K562 (cell line): ENCODE results near the gene TRAF7. TPM values are rescaled to one million over a fixed set of nuclear protein-coding genes. Genes with fewer than 3 reads are reported as not detected.

Source experiments
- CBFA2T2 ChIP-seq: fragments of 450-650 bp; conservative IDR thresholded peaks from 2 replicates; pipeline ENCODE4 v1.6.1; 2017; ENCODE audit warnings: mild to moderate bottlenecking
- RAD51 ChIP-seq: fragments of 450-650 bp; IDR thresholded peaks from 2 replicates; pipeline ENCODE4 v1.7.1; 2016; ENCODE audit warnings: low read depth, mild to moderate bottlenecking, borderline replicate concordance
- RBBP5 ChIP-seq: fragments of 200-600 bp; sonication (generic); IDR thresholded peaks from 2 replicates; pipeline ENCODE4 v1.6.1; 2012; ENCODE audit warnings: borderline replicate concordance, mild to moderate bottlenecking, low read length, control low read depth, inconsistent platforms; ENCODE audit not compliant: insufficient read depth, poor library complexity, severe bottlenecking
- RBM22 ChIP-seq: fragments of 200-400 bp; formaldehyde crosslinking; IDR thresholded peaks from 2 replicates; pipeline ENCODE4 v1.6.1; 2018; ENCODE audit warnings: low read length, low read depth; ENCODE audit not compliant: poor library complexity, severe bottlenecking
- SLC30A9 ChIP-seq: fragments of 250-450 bp; sonication (Bioruptor Pico); IDR thresholded peaks from 2 replicates; pipeline ENCODE4 v1.8.0; 2022; ENCODE audit warnings: mild to moderate bottlenecking, moderate library complexity
- ZNF184 ChIP-seq: sonication (generic); formaldehyde crosslinking; IDR thresholded peaks from 2 replicates; pipeline ENCODE4 v1.5.0; 2020; ENCODE audit warnings: missing genetic modification reagents
- ZNF263 ChIP-seq: sonication (generic); formaldehyde crosslinking; IDR thresholded peaks from 2 replicates; pipeline ENCODE4 v1.8.0; 2022; ENCODE audit warnings: mild to moderate bottlenecking, missing genetic modification reagents, borderline replicate concordance
- polyA plus RNA-seq, 8 experiments: library from polyadenylated mRNA; depleted of rRNA in 4 of 8; stranded (reverse) in 5 of 8; unstranded in 3 of 8; fragments of >200 nt; fragmentation: Nextera tagmentation in 2 of 8; fragmentation: Illumina TruSeq in 1 of 8; extraction: Ambion mirVana in 2 of 8; extraction: Trizol in 1 of 8; gene quantifications; 2 replicates each; pipeline versions ENCODE4 v1.2.1 to v1.2.3, GENCODE V29; 2011 to 2014; ENCODE audit warnings: inconsistent platforms in 1 of 8, missing spikeins in 1 of 8
- total RNA-seq, 7 experiments: library from RNA; depleted of rRNA in 6 of 7; stranded (reverse); fragments of >200 nt in 6 of 7; fragmentation: Illumina TruSeq in 2 of 7; extraction: Trizol in 2 of 7; gene quantifications; 2 replicates each; pipeline versions ENCODE4 v1.2.1 to v1.2.3, GENCODE V29; 2011 to 2021; ENCODE audit warnings: low replicate concordance in 1 of 7
- TF ChIP-seq, protein P1 (sequence below): fragments of 450-650 bp; IDR thresholded peaks from 2 replicates; pipeline ENCODE4 v1.6.1; 2017; ENCODE audit warnings: antibody characterized with exemption, mild to moderate bottlenecking
- TF ChIP-seq, protein P2 (sequence below): fragments of 450-650 bp; formaldehyde crosslinking; IDR thresholded peaks from 2 replicates; pipeline ENCODE4 v1.4.0; 2020; ENCODE audit warnings: mild to moderate bottlenecking, moderate library complexity
- TF ChIP-seq, protein P3 (sequence below), 2 experiments: fragments of 200-800 bp in 1 of 2; sonication (Bioruptor generic) in 1 of 2; sonication (generic) in 1 of 2; formaldehyde crosslinking in 1 of 2; IDR thresholded peaks in 1 of 2; conservative IDR thresholded peaks in 1 of 2; 2 replicates each; pipeline versions ENCODE4 v1.5.0 to v1.6.1; 2016 to 2020; ENCODE audit warnings: missing compliant biosample characterization in 1 of 2, missing genetic modification characterization in 1 of 2, missing genetic modification reagents in 1 of 2

The TRAF7 gene
- total and polyA plus RNA-seq, 9 of the 15 experiments (the other 6 are each of a cell fraction or from before 2014, with no cell fraction given) = 1.1 to 113 (median 41.6) TPM

DNA sequence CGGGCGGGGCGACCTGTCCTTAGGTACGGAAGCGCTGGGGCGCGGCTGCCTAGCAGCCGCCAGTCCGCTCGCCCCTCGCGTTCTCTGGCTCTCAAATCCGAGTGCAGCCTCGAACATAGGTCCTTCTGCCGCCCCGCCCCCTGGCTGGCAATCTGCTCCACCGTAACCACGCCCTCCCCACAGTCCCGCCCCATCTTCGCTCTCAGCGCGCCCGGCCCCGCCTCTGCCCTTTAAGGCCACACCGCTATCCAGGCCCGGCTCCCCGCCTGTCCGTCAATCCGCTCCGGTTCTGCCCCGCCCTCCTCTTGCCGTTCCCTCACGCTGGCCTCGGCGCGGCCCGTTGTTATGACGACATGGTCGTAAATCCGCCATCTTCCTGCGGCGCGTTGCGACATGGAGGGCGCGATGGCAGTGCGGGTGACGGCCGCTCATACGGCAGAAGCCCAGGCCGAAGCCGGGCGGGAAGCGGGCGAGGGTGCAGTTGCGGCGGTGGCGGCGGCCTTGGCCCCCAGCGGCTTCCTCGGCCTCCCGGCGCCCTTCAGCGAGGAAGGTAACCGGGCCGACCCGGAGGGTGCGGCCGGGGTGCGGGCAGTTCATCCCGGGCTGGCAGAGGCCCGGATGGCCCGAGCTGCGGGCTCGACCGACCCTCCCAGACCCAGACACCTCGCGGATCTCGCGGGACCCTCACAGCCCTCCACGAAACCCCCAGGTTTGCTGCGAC is 67.8 kb downstream of the TRAF7 start, which contains the start of gene E4F1 (continued):
- TF ChIP-seq, protein P1, sequence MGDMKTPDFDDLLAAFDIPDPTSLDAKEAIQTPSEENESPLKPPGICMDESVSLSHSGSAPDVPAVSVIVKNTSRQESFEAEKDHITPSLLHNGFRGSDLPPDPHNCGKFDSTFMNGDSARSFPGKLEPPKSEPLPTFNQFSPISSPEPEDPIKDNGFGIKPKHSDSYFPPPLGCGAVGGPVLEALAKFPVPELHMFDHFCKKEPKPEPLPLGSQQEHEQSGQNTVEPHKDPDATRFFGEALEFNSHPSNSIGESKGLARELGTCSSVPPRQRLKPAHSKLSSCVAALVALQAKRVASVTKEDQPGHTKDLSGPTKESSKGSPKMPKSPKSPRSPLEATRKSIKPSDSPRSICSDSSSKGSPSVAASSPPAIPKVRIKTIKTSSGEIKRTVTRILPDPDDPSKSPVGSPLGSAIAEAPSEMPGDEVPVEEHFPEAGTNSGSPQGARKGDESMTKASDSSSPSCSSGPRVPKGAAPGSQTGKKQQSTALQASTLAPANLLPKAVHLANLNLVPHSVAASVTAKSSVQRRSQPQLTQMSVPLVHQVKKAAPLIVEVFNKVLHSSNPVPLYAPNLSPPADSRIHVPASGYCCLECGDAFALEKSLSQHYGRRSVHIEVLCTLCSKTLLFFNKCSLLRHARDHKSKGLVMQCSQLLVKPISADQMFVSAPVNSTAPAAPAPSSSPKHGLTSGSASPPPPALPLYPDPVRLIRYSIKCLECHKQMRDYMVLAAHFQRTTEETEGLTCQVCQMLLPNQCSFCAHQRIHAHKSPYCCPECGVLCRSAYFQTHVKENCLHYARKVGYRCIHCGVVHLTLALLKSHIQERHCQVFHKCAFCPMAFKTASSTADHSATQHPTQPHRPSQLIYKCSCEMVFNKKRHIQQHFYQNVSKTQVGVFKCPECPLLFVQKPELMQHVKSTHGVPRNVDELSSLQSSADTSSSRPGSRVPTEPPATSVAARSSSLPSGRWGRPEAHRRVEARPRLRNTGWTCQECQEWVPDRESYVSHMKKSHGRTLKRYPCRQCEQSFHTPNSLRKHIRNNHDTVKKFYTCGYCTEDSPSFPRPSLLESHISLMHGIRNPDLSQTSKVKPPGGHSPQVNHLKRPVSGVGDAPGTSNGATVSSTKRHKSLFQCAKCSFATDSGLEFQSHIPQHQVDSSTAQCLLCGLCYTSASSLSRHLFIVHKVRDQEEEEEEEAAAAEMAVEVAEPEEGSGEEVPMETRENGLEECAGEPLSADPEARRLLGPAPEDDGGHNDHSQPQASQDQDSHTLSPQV = no peak
- no peak for TF ChIP-seq SLC30A9
- TF ChIP-seq, protein P2, sequence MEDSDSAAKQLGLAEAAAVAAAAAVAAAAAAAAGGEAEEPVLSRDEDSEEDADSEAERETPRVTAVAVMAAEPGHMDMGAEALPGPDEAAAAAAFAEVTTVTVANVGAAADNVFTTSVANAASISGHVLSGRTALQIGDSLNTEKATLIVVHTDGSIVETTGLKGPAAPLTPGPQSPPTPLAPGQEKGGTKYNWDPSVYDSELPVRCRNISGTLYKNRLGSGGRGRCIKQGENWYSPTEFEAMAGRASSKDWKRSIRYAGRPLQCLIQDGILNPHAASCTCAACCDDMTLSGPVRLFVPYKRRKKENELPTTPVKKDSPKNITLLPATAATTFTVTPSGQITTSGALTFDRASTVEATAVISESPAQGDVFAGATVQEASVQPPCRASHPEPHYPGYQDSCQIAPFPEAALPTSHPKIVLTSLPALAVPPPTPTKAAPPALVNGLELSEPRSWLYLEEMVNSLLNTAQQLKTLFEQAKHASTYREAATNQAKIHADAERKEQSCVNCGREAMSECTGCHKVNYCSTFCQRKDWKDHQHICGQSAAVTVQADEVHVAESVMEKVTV (CRISPR knock-in tag) = no peak
- TF ChIP-seq RBM22 = peak; percentile 90
- no peak for TF ChIP-seq RAD51
- TF ChIP-seq, protein P3, sequence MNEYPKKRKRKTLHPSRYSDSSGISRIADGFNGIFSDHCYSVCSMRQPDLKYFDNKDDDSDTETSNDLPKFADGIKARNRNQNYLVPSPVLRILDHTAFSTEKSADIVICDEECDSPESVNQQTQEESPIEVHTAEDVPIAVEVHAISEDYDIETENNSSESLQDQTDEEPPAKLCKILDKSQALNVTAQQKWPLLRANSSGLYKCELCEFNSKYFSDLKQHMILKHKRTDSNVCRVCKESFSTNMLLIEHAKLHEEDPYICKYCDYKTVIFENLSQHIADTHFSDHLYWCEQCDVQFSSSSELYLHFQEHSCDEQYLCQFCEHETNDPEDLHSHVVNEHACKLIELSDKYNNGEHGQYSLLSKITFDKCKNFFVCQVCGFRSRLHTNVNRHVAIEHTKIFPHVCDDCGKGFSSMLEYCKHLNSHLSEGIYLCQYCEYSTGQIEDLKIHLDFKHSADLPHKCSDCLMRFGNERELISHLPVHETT (CRISPR knock-in tag; conservative IDR thresholded peaks at IDR 0.05 in 1 of 2, IDR thresholded peaks at IDR 0.05 in 1 of 2) = peak in 1 of 2 experiments; percentile 94; a peak in 2 of 4 replicates
- peak; percentile 85 for TF ChIP-seq RBBP5
- no peak for TF ChIP-seq CBFA2T2
- no peak for TF ChIP-seq ZNF263
- no peak for TF ChIP-seq ZNF184 (CRISPR knock-in tag)
